Small intestine (tissue), 7 donors: ENCODE measurements around the gene FEM1A. TPM values are rescaled to one million over a fixed set of nuclear protein-coding genes. Genes with fewer than 3 reads are reported as not detected.
A peak's percentile ranks its signal among the peaks of the same experiment; 100 is the strongest.

ENCODE experiments used
- DNase-seq, 2 donors: peaks; one replicate each; pipeline versions ENCODE4 v3.0.0 to v3.0.0-alpha.2; 2013
- FAIRE-seq: peaks from 2 replicates; lab custom pipeline; 2012; peaks lifted over from hg19 to GRCh38; lab: Jason Lieb, UNC
- H3K27ac ChIP-seq, 3 donors: one replicate each; pipeline ENCODE4 v1.5.1; 2013; ENCODE audit warnings: low read length in 2 of 3, mild to moderate bottlenecking in 2 of 3, control low read depth in 1 of 3, inconsistent platforms in 1 of 3, low read depth in 1 of 3, moderate library complexity in 1 of 3
- H3K27me3 ChIP-seq, 3 donors: one replicate each; pipeline ENCODE4 v1.6.1; 2013; ENCODE audit warnings: low read length in 3 of 3, inconsistent platforms in 1 of 3; ENCODE audit not compliant: control insufficient read depth in 3 of 3, insufficient read depth in 3 of 3
- H3K36me3 ChIP-seq, 3 donors: one replicate each; pipeline ENCODE4 v1.6.1; 2013; ENCODE audit warnings: low read length in 3 of 3, inconsistent platforms in 1 of 3, low read depth in 1 of 3, mild to moderate bottlenecking in 1 of 3, moderate library complexity in 1 of 3; ENCODE audit not compliant: control insufficient read depth in 3 of 3, insufficient read depth in 2 of 3
- H3K4me1 ChIP-seq, 3 donors: one replicate each; pipeline ENCODE4 v1.6.1; 2013; ENCODE audit warnings: low read length in 2 of 3, inconsistent platforms in 1 of 3, low read depth in 1 of 3, mild to moderate bottlenecking in 1 of 3, moderate library complexity in 1 of 3; ENCODE audit not compliant: control insufficient read depth in 3 of 3, insufficient read depth in 2 of 3
- H3K4me3 ChIP-seq, 3 donors: one replicate each; pipeline ENCODE4 v1.5.1; 2013; ENCODE audit warnings: low read length in 3 of 3, control low read depth in 1 of 3, inconsistent platforms in 1 of 3, low read depth in 1 of 3, mild to moderate bottlenecking in 1 of 3, moderate library complexity in 1 of 3
- H3K9me3 ChIP-seq, 2 donors: one replicate each; pipeline ENCODE4 v1.6.1; 2013; ENCODE audit warnings: low read depth in 1 of 2, low read length in 1 of 2; ENCODE audit not compliant: control insufficient read depth in 2 of 2, insufficient read depth in 1 of 2
- WGBS, 3 donors: extraction: QIAGEN DNeasy Blood & Tissue Kit; methylation state at CpG; one replicate each; pipeline ENCODE4 v1.1.7; 2013; 5-methylcytosine and 5-hydroxymethylcytosine counted together
- polyA plus RNA-seq, 4 donors: library from polyadenylated mRNA; stranded (reverse) in 3 of 4; unstranded in 1 of 4; fragments of 200-250 nt in 3 of 4; fragments of 120-200 nt in 1 of 4; gene quantifications; one replicate each; pipeline versions ENCODE4 v1.2.1 to v1.2.3, GENCODE V29; 2013
- donor health status: healthy with polysubstance abuse.
- donor health status: control.
- donor health status: control.
- donor health status: Bipolar disorder and iron deficiency.
- donor health status: healthy.

The FEM1A gene
- polyA plus RNA-seq, 4 donors = 1.6 to 6.0 (median 3.2) TPM

GRCh38 chr19:4811328-4812131 lies 20.0 kb downstream of the FEM1A start:
- peak; percentile 74 to 79 for DNase-seq
- no peaks in the 10 kb centered on the region for H3K9me3 ChIP-seq
- 58 to 68% (median 64%) methylated on average over 9 to 12 of the region's 12 CpGs for WGBS, 3 donors
- no peaks in the 10 kb centered on the region for H3K27me3 ChIP-seq
- no peak overlapping the region for H3K4me3 ChIP-seq
- no peak overlapping the region for H3K27ac ChIP-seq
- H3K4me1 ChIP-seq = peaks cover 0 to 6% (median 0%) of the 10 kb centered on the region in 3 donors
- no peak for FAIRE-seq
- peaks cover under 1 to 7% (median 2%) of the 10 kb centered on the region in 3 donors for H3K36me3 ChIP-seq

- Histone ChIP-seq H3K27ac (no peak overlapping the region), H3K4me1 (peaks cover 0 to 6% (median 0%) of the 10 kb centered on the region in 3 donors), H3K27me3 (no peaks in the 10 kb centered on the region), H3K9me3 (no peaks in the 10 kb centered on the region), H3K36me3 (peaks cover 6 to 37% (median 17%) of the 10 kb centered on the region in 3 donors), H3K4me3 (no peak overlapping the region)
- DNase-seq = no peak
- no peak for FAIRE-seq
- 61 to 73% (median 62%) methylated on average over 7 of the region's 7 CpGs for WGBS, 3 donors
Measured at GRCh38 chr19:4814625-4815425, 23.3 kb downstream of the FEM1A start.

- peak; percentile 93 to 96 for DNase-seq
- no peak for FAIRE-seq
- H3K4me3 ChIP-seq = peak overlapping the region in 1 of 3 donors; percentile 28
- H3K27me3 ChIP-seq = no peaks in the 10 kb centered on the region
- peaks cover 6 to 37% (median 17%) of the 10 kb centered on the region in 3 donors for H3K36me3 ChIP-seq
- H3K27ac ChIP-seq = peak overlapping the region in 1 of 3 donors; percentile 27
- H3K9me3 ChIP-seq = no peaks in the 10 kb centered on the region
- H3K4me1 ChIP-seq = peaks cover 0 to 6% (median 0%) of the 10 kb centered on the region in 3 donors
- WGBS, 3 donors = 28 to 29% (median 28%) methylated on average over 28 of the region's 28 CpGs
Measured at GRCh38 chr19:4815426-4816201, 24.1 kb downstream of the FEM1A start.

GRCh38 chr19:4816202-4816949 lies 24.8 kb downstream of the FEM1A start:
- H3K4me3 ChIP-seq = no peak overlapping the region
- no peak for DNase-seq
- H3K27me3 ChIP-seq = no peaks in the 10 kb centered on the region
- H3K9me3 ChIP-seq = no peaks in the 10 kb centered on the region
- no peak for FAIRE-seq
- WGBS, 3 donors = 93 to 94% (median 94%) methylated on average over 29 to 35 of the region's 35 CpGs
- H3K36me3 ChIP-seq = peaks cover 6 to 37% (median 17%) of the 10 kb centered on the region in 3 donors
- H3K4me1 ChIP-seq = peaks cover 0 to 6% (median 0%) of the 10 kb centered on the region in 3 donors
- H3K27ac ChIP-seq = peak overlapping the region in 1 of 3 donors; percentile 27

GRCh38 chr19:4816950-4817278 lies 25.4 kb downstream of the FEM1A start:
- 92 to 95% (median 94%) methylated on average over 15 to 16 of the region's 16 CpGs for WGBS, 3 donors
- FAIRE-seq = no peak

GRCh38 chr19:4817467-4818277 lies 26.1 kb downstream of the FEM1A start:
- Histone ChIP-seq H3K27ac (no peak overlapping the region), H3K9me3 (no peaks in the 10 kb centered on the region), H3K36me3 (peaks cover 6 to 37% (median 17%) of the 10 kb centered on the region in 3 donors), H3K4me1 (peaks cover 0 to 6% (median 0%) of the 10 kb centered on the region in 3 donors), H3K27me3 (no peaks in the 10 kb centered on the region), H3K4me3 (no peak overlapping the region)
- WGBS, 3 donors = 87 to 93% (median 89%) methylated on average over 31 to 32 of the region's 32 CpGs
- no peak for FAIRE-seq
- DNase-seq = no peak

More at GRCh38 chr19:4816950-4817278, 25.4 kb downstream of the FEM1A start:
- no peak overlapping the region for H3K27ac ChIP-seq
- H3K9me3 ChIP-seq = no peaks in the 10 kb centered on the region
- H3K4me1 ChIP-seq = peaks cover 0 to 6% (median 0%) of the 10 kb centered on the region in 3 donors
- H3K36me3 ChIP-seq = peaks cover 6 to 37% (median 17%) of the 10 kb centered on the region in 3 donors
- H3K4me3 ChIP-seq = no peak overlapping the region
- no peak for DNase-seq
- no peaks in the 10 kb centered on the region for H3K27me3 ChIP-seq

GRCh38 chr19:4821265-4821664 lies 29.7 kb downstream of the FEM1A start:
- no peak for FAIRE-seq
- DNase-seq = no peak
- H3K9me3 ChIP-seq = no peaks in the 10 kb centered on the region
- H3K27ac ChIP-seq = no peak overlapping the region
- no peaks in the 10 kb centered on the region for H3K4me1 ChIP-seq
- no peak overlapping the region for H3K4me3 ChIP-seq
- no peaks in the 10 kb centered on the region for H3K27me3 ChIP-seq
- 67 to 93% (median 90%) methylated on average over 4 of the region's 4 CpGs for WGBS, 3 donors
- H3K36me3 ChIP-seq = peaks cover 9 to 45% (median 17%) of the 10 kb centered on the region in 3 donors
